ENCODE results near the gene LPP. TPM values are rescaled to one million over a fixed set of nuclear protein-coding genes. Genes with fewer than 3 reads are reported as not detected.

LPP gene
- total and polyA plus RNA-seq, 9 of the 15 experiments (the other 6 are each of a cell fraction or from before 2014, with no cell fraction given): 0.07 to 0.18 TPM; not detected in 7

DNA sequence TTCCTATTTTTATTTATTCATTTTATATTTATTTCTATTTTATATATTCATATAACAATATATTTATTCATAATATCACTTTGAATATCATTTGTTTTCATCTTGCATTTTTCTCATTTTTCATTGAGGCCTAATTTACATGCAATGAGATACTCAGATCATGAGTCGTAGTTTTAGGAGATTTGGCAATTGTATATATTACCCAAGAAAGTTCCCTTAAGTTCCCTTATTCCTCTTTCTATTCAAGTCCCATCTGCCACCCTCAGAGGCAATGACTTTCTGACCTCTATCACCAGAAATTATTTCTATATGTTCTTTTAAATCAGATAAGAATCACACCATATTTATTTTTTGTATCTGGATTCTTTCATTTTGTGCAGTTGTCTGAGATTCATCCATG lies 688.7 kb downstream of the LPP start:
- CTCF ChIA-PET (ENCODE audit: low intra/inter-chr PET ratio): no interaction called here
- FAIRE-seq (no peak), DNase-seq (ENCODE audit: extremely low read depth in 1 of 4, low spot score in 3 of 4) (no peak), ATAC-seq (no peak)
- Histone ChIP-seq H3K9me3 (replicated peaks; ENCODE audit: control insufficient read depth, insufficient read depth, low read depth, low read length) (no peaks in the 10 kb centered on the region), H2AFZ (ENCODE audit: low read depth, low read length) (no peak overlapping the region), H3K9ac (ENCODE audit: insufficient read depth in 1 of 2, low read depth in 2 of 2, low read length in 2 of 2) (no peak overlapping the region), H3K4me3 (no peak overlapping the region), H4K20me1 (replicated peaks; ENCODE audit: control insufficient read depth, insufficient read depth, low read length) (no peaks in the 10 kb centered on the region), H3K4me1 (replicated peaks in 1 of 2; ENCODE audit: control insufficient read depth in 2 of 2, insufficient read depth in 2 of 2, low read length in 2 of 2) (no peaks in the 10 kb centered on the region), H3K4me2 (ENCODE audit: insufficient read depth, low read length) (no peak overlapping the region), H3K36me3 (ENCODE audit: control insufficient read depth, insufficient read depth, low read length) (no peaks in the 10 kb centered on the region), H3K27ac (ENCODE audit: extremely low read depth, low read depth, low read length) (no peak overlapping the region), H3K27me3 (ENCODE audit: control insufficient read depth in 2 of 2, insufficient read depth in 2 of 2, low read length in 2 of 2) (no peaks in the 10 kb centered on the region), H3K9me1 (ENCODE audit: control insufficient read depth, insufficient read depth, low read length) (no peaks in the 10 kb centered on the region), H3K79me2 (ENCODE audit: control insufficient read depth, insufficient read depth, low read length) (no peaks in the 10 kb centered on the region)
- no TSS peak for BruUV-seq (replicated peaks)
- POLR2A ChIA-PET: no interaction called here
- 0% methylated on average over 1 of the region's 1 CpG for WGBS (ENCODE audit: insufficient coverage, low coverage, missing lambda C conversion rate)
- in situ Hi-C loops (cut with MboI) (no loop called here), intact Hi-C loops (cut with micrococcal nuclease) (no loop called here)
- TF ChIP-seq IFI16 (CRISPR knock-in tag; IDR thresholded peaks at IDR 0.05) (no peak), ZNF165 (CRISPR knock-in tag; IDR thresholded peaks at IDR 0.05; ENCODE audit: borderline replicate concordance) (no peak), ZNF408 (CRISPR knock-in tag; IDR thresholded peaks at IDR 0.05; ENCODE audit: low read depth) (no peak), MECOM (CRISPR knock-in tag; IDR thresholded peaks at IDR 0.05) (no peak), ZBTB1 (CRISPR knock-in tag; IDR thresholded peaks at IDR 0.05; ENCODE audit: borderline replicate concordance, low read depth) (no peak), ZNF3 (CRISPR knock-in tag; IDR thresholded peaks at IDR 0.05) (no peak), HBP1 (CRISPR knock-in tag; IDR thresholded peaks at IDR 0.05) (no peak), CHD2 (IDR thresholded peaks at IDR 0.05; ENCODE audit: low read depth, low read length) (no peak), FOXK1 (CRISPR knock-in tag; IDR thresholded peaks at IDR 0.05; ENCODE audit: borderline replicate concordance) (no peak), SAFB2 (IDR thresholded peaks at IDR 0.05; ENCODE audit: borderline replicate concordance, low read depth, low read length, severe bottlenecking) (no peak), EP300 (IDR thresholded peaks at IDR 0.05; ENCODE audit: low read length) (no peak), C11orf30 (IDR thresholded peaks at IDR 0.05; ENCODE audit: low read depth) (no peak), NRF1 (conservative IDR thresholded peaks at IDR 0.05 in 1 of 2, IDR thresholded peaks at IDR 0.05 in 1 of 2) (no peak), MAZ (CRISPR knock-in tag; conservative IDR thresholded peaks at IDR 0.05 in 1 of 2, IDR thresholded peaks at IDR 0.05 in 1 of 2) (no peak), FOXJ2 (tag; IDR thresholded peaks at IDR 0.05) (no peak)
- TF ChIP-seq, protein P1, sequence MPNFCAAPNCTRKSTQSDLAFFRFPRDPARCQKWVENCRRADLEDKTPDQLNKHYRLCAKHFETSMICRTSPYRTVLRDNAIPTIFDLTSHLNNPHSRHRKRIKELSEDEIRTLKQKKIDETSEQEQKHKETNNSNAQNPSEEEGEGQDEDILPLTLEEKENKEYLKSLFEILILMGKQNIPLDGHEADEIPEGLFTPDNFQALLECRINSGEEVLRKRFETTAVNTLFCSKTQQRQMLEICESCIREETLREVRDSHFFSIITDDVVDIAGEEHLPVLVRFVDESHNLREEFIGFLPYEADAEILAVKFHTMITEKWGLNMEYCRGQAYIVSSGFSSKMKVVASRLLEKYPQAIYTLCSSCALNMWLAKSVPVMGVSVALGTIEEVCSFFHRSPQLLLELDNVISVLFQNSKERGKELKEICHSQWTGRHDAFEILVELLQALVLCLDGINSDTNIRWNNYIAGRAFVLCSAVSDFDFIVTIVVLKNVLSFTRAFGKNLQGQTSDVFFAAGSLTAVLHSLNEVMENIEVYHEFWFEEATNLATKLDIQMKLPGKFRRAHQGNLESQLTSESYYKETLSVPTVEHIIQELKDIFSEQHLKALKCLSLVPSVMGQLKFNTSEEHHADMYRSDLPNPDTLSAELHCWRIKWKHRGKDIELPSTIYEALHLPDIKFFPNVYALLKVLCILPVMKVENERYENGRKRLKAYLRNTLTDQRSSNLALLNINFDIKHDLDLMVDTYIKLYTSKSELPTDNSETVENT (CRISPR knock-in tag; IDR thresholded peaks at IDR 0.05): no peak

All from K562 (cell line).